HL-60 (cell line): ENCODE data around the gene NXF2B.

Experiments
- POLR2AphosphoS5 ChIP-seq: IDR thresholded peaks from 2 replicates; pipeline ENCODE4 v1.6.1; 2012; ENCODE audit warnings: low read depth
- SPI1 ChIP-seq: IDR thresholded peaks from 2 replicates; pipeline ENCODE4 v1.6.1; 2012; ENCODE audit warnings: low read depth, mild to moderate bottlenecking, borderline replicate concordance
- TF ChIP-seq, protein P1 (sequence below): IDR thresholded peaks from one replicate; pipeline ENCODE4 v1.5.1; 2011; ENCODE audit warnings: low read length, control low read depth, inconsistent platforms; ENCODE audit not compliant: insufficient read depth

DNA sequence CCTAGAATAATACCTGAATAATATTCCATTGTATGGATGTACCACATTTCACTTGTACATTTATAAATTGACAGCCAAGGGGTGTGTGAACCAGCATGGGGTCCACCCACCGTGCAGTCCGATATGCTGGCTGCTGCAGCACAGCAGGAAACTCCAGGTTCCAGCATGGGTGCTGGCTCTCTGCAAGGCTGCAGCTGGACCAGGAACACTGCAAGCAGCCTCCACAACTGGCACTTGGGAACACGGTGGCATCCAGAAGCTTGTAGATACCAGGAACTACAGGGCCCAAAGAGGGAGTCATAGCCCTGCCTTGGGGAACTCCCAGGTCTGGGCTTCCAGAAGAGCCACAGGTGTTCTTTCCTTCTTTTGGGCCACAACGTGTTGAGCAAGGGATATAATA, 101.6 kb downstream of the NXF2B start:
- TF ChIP-seq, protein P1, sequence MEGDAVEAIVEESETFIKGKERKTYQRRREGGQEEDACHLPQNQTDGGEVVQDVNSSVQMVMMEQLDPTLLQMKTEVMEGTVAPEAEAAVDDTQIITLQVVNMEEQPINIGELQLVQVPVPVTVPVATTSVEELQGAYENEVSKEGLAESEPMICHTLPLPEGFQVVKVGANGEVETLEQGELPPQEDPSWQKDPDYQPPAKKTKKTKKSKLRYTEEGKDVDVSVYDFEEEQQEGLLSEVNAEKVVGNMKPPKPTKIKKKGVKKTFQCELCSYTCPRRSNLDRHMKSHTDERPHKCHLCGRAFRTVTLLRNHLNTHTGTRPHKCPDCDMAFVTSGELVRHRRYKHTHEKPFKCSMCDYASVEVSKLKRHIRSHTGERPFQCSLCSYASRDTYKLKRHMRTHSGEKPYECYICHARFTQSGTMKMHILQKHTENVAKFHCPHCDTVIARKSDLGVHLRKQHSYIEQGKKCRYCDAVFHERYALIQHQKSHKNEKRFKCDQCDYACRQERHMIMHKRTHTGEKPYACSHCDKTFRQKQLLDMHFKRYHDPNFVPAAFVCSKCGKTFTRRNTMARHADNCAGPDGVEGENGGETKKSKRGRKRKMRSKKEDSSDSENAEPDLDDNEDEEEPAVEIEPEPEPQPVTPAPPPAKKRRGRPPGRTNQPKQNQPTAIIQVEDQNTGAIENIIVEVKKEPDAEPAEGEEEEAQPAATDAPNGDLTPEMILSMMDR = no peak
- TF ChIP-seq POLR2AphosphoS5 = no peak
- TF ChIP-seq SPI1 = no peak
